Endothelial cell of umbilical vein (primary cell): Measurements from ENCODE around the gene SBK3. TPM values are rescaled to one million over a fixed set of nuclear protein-coding genes. Genes with fewer than 3 reads are reported as not detected.
"Not testable (repeated sequence)": the region's sequence is repeated elsewhere in the genome, so short reads cannot be mapped to it uniquely, and the experiment has no call there.

ENCODE experiments used
- BruUV-seq: library from RNA; stranded (reverse); fragments of 400-500 nt; replicated peaks from 2 replicates; lab custom pipeline; 2021; lab: Mats Ljungman, UMichigan
- CTCF ChIA-PET: fragments of 300-600, 350-600 bp; sonication (Branson Sonifier 250); formaldehyde crosslinking; loops from one replicate; lab custom pipeline; 2021; ENCODE audit warnings: antibody characterized with exemption, inconsistent platforms; lab: Charles Lee
- POLR2A ChIA-PET: fragments of 300-600, 350-600 bp; sonication (Branson Sonifier 250); formaldehyde crosslinking; loops from one replicate; lab custom pipeline; 2021; ENCODE audit warnings: antibody characterized with exemption, inconsistent platforms; lab: Charles Lee
- DNase-seq: peaks from one replicate; pipeline ENCODE4 v3.0.0-alpha.2; 2011; ENCODE audit warnings: low read depth, low spot score
- FAIRE-seq: peaks from 2 replicates; lab custom pipeline; 2011; peaks lifted over from hg19 to GRCh38; lab: Jason Lieb, UNC
- H2AFZ ChIP-seq: 2 replicates; pipeline ENCODE4 v1.6.0; 2012; ENCODE audit warnings: low read depth, low read length, control low read depth, inconsistent platforms
- H3K27ac ChIP-seq: 2 replicates; pipeline ENCODE4 v1.5.1; 2011; ENCODE audit warnings: low read depth, mild to moderate bottlenecking, control low read depth, low read length, moderate library complexity; ENCODE audit not compliant: insufficient read depth
- H3K27me3 ChIP-seq, 2 experiments: 2 replicates each; pipeline versions ENCODE4 v1.6.0 to v1.6.1; 2011; ENCODE audit warnings: low read length in 2 of 2, mixed read lengths in 1 of 2; ENCODE audit not compliant: control insufficient read depth in 2 of 2, insufficient read depth in 2 of 2
- H3K36me3 ChIP-seq, 2 experiments: 2 replicates in 1 of 2; 3 replicates in 1 of 2; pipeline ENCODE4 v1.5.1; 2011; ENCODE audit warnings: low read length in 2 of 2, mild to moderate bottlenecking in 1 of 2, moderate library complexity in 1 of 2; ENCODE audit not compliant: control insufficient read depth in 2 of 2, insufficient read depth in 2 of 2; ENCODE audit errors: extremely low read depth in 1 of 2
- H3K4me1 ChIP-seq: 3 replicates; pipeline ENCODE4 v1.5.1; 2011; ENCODE audit warnings: mild to moderate bottlenecking, low read length; ENCODE audit not compliant: control insufficient read depth, insufficient read depth; ENCODE audit errors: extremely low read depth
- H3K4me2 ChIP-seq: 2 replicates; pipeline ENCODE4 v1.6.1; 2011; ENCODE audit warnings: low read length, control low read depth, mixed read lengths; ENCODE audit not compliant: insufficient read depth
- H3K4me3 ChIP-seq, 3 experiments: fragments of 200-600 bp in 1 of 3; sonication (generic), shearing (Covaris generic) in 1 of 3; replicated peaks in 1 of 3; 2 replicates each; pipeline ENCODE4 v1.5.1; 2011 to 2016; ENCODE audit warnings: control low read depth in 3 of 3, low read length in 3 of 3, mild to moderate bottlenecking in 2 of 3, inconsistent platforms in 1 of 3, low read depth in 1 of 3, moderate library complexity in 1 of 3; ENCODE audit not compliant: insufficient read depth in 1 of 3
- H3K79me2 ChIP-seq: 2 replicates; pipeline ENCODE4 v1.6.0; 2012; ENCODE audit warnings: low read length, inconsistent platforms; ENCODE audit not compliant: control insufficient read depth, insufficient read depth
- H3K9ac ChIP-seq: replicated peaks from 2 replicates; pipeline ENCODE3; 2011; ENCODE audit warnings: low read length, control low read depth; ENCODE audit not compliant: insufficient read depth; ENCODE audit errors: extremely low read depth
- H3K9me1 ChIP-seq: replicated peaks from 3 replicates; pipeline ENCODE4 v1.6.0; 2011; ENCODE audit warnings: mild to moderate bottlenecking, low read length; ENCODE audit not compliant: control insufficient read depth, insufficient read depth; ENCODE audit errors: extremely low read depth
- H3K9me3 ChIP-seq: replicated peaks from 2 replicates; pipeline ENCODE4 v1.5.1; 2012; ENCODE audit warnings: low read length, inconsistent platforms; ENCODE audit not compliant: control insufficient read depth, insufficient read depth
- H4K20me1 ChIP-seq: replicated peaks from 2 replicates; pipeline ENCODE3; 2011; ENCODE audit warnings: mild to moderate bottlenecking, low read length; ENCODE audit not compliant: control insufficient read depth, insufficient read depth; ENCODE audit errors: extremely low read depth
- CTCF ChIP-seq, 2 donors: IDR thresholded peaks; 1 replicate in 1 of 2; 2 replicates in 1 of 2; pipeline ENCODE4 v1.5.1; 2011; ENCODE audit warnings: low read length in 2 of 2, mild to moderate bottlenecking in 2 of 2, moderate library complexity in 2 of 2, control low read depth in 1 of 2, inconsistent platforms in 1 of 2, low read depth in 1 of 2; ENCODE audit not compliant: insufficient read depth in 1 of 2; ENCODE audit errors: extremely low read depth in 1 of 2
- EZH2 ChIP-seq: IDR thresholded peaks from 2 replicates; pipeline ENCODE4 v1.6.1; 2012; ENCODE audit warnings: borderline replicate concordance, low read depth, mild to moderate bottlenecking, moderate library complexity, low read length, inconsistent platforms; ENCODE audit not compliant: severe bottlenecking
- FOS ChIP-seq: IDR thresholded peaks from 2 replicates; pipeline ENCODE4 v1.6.1; 2011; ENCODE audit warnings: mild to moderate bottlenecking, low read length, moderate library complexity, borderline replicate concordance; ENCODE audit not compliant: insufficient read depth
- GATA2 ChIP-seq: IDR thresholded peaks from 2 replicates; pipeline ENCODE4 v1.7.0; 2011; ENCODE audit warnings: low read depth, mild to moderate bottlenecking, moderate library complexity, mixed read lengths, low read length; ENCODE audit not compliant: insufficient read length, insufficient read depth
- JUN ChIP-seq: IDR thresholded peaks from 2 replicates; pipeline ENCODE4 v1.6.1; 2011; ENCODE audit warnings: borderline replicate concordance, low read depth; ENCODE audit not compliant: insufficient read length, insufficient read depth
- MAX ChIP-seq: IDR thresholded peaks from 2 replicates; pipeline ENCODE4 v1.6.1; 2011; ENCODE audit not compliant: insufficient read depth, insufficient read length
- MYC ChIP-seq: IDR thresholded peaks from one replicate; pipeline ENCODE4 v1.6.1; 2011; ENCODE audit warnings: mild to moderate bottlenecking, low read depth, low read length
- POLR2A ChIP-seq: IDR thresholded peaks from 2 replicates; pipeline ENCODE4 v1.6.1; 2012; ENCODE audit warnings: low read depth, mild to moderate bottlenecking, control low read depth, low read length
- POLR2AphosphoS5 ChIP-seq: IDR thresholded peaks from 2 replicates; pipeline ENCODE4 v1.6.1; 2012; ENCODE audit warnings: low read depth, mild to moderate bottlenecking, control low read depth, low read length, moderate library complexity; ENCODE audit not compliant: insufficient read depth
- dilution Hi-C: fragments of 300-500 bp; cut with MboI; formaldehyde crosslinking; loops from one replicate; pipeline ENCODE4 v1.15.0; 2019; ENCODE audit warnings: low sequenced_read_pairs; ENCODE audit not compliant: extremely low pct_ligation_motif_present
- intact Hi-C: fragments of 100-400 bp; cut with micrococcal nuclease; formaldehyde crosslinking; loops from one replicate; pipeline ENCODE4 v1.10.0; 2022
- polyA plus RNA-seq, 4 experiments: library from polyadenylated mRNA; depleted of rRNA in 3 of 4; stranded (reverse) in 3 of 4; unstranded in 1 of 4; fragments of >200 nt; gene quantifications; 2 replicates each; pipeline versions ENCODE4 v1.2.1 to v1.2.3, GENCODE V29; 2011 to 2012; ENCODE audit warnings: missing spikeins in 1 of 4
- total RNA-seq: library from RNA; stranded (reverse); gene quantifications from 2 replicates; pipeline ENCODE4 v1.2.3, GENCODE V29; 2021

The SBK3 gene
- total and polyA plus RNA-seq, 2 donors (not counting 3 experiments of a cell fraction or from before 2014, with no cell fraction given) = 0.18 to 0.62 TPM

GRCh38 chr19:55569477-55569876, 24.1 kb upstream of the SBK3 start:
- H4K20me1 ChIP-seq, H2AFZ ChIP-seq, dilution Hi-C loops, FAIRE-seq, H3K4me1 ChIP-seq, H3K9me3 ChIP-seq, H3K36me3 ChIP-seq, H3K79me2 ChIP-seq, H3K4me2 ChIP-seq, H3K9ac ChIP-seq, BruUV-seq, DNase-seq, H3K4me3 ChIP-seq, H3K27me3 ChIP-seq, intact Hi-C loops, H3K27ac ChIP-seq, POLR2A ChIA-PET, H3K9me1 ChIP-seq: not testable (repeated sequence)
- CTCF ChIA-PET = interaction anchor here (1.4 kb wide), 1 partner anchor 7 kb away, joined by 4 read pairs; no protein-coding TSS in a partner anchor

- dilution Hi-C loops = no loop called here
- BruUV-seq = no TSS peak
These were observed 22.5 kb upstream of the SBK3 start for GRCh38 chr19:55567708-55568328.

More at GRCh38 chr19:55567708-55568328, 22.5 kb upstream of the SBK3 start:
- H3K4me1 ChIP-seq = no peaks in the 10 kb centered on the region
- peaks cover 0 to 2% of the 10 kb centered on the region in 2 experiments for H3K27me3 ChIP-seq
- H3K4me3 ChIP-seq = no peak overlapping the region
- H3K27ac ChIP-seq = no peak overlapping the region
- no peaks in the 10 kb centered on the region for H4K20me1 ChIP-seq
- H3K9me3 ChIP-seq = no peaks in the 10 kb centered on the region
- ChIA-PET CTCF (interaction anchor here (1.4 kb wide), 1 partner anchor 9 kb away, joined by 4 read pairs; no protein-coding TSS in a partner anchor), POLR2A (no interaction called here)
- no peak for FAIRE-seq
- no peak for TF ChIP-seq EZH2
- TF ChIP-seq POLR2A = no peak
- no peak for TF ChIP-seq GATA2
- no peak for TF ChIP-seq POLR2AphosphoS5
- TF ChIP-seq MAX = no peak
- TF ChIP-seq FOS = no peak
- TF ChIP-seq MYC = no peak
- no peak for TF ChIP-seq JUN
- no peak for TF ChIP-seq CTCF (IDR thresholded peaks at IDR 0.05; ENCODE audit: extremely low read depth in 1 of 2, insufficient read depth in 1 of 2, low read depth in 1 of 2, low read length in 2 of 2)
- no peaks in the 10 kb centered on the region for H3K36me3 ChIP-seq
- no peak overlapping the region for H3K9ac ChIP-seq
- no peaks in the 10 kb centered on the region for H3K9me1 ChIP-seq
- no peak overlapping the region for H3K4me2 ChIP-seq
- intact Hi-C loops = no loop called here
- H3K79me2 ChIP-seq = no peaks in the 10 kb centered on the region
- no peak for DNase-seq
- no peak overlapping the region for H2AFZ ChIP-seq
